Stimulated activated CD8-positive, alpha-beta memory T cell treated with anti-CD3 and anti-CD28 coated beads, Interleukin-7, amount 100 ng/mL, for 24 hours (primary cell): ENCODE data around the gene PAX7.
"Not testable (repeated sequence)": the region's sequence is repeated elsewhere in the genome, so short reads cannot be mapped to it uniquely, and the experiment has no call there.

Experiments used
- DNase-seq: peaks from one replicate; pipeline ENCODE4 v3.0.0-alpha.2; 2020; ENCODE audit warnings: low read depth

Gene PAX7

DNA sequence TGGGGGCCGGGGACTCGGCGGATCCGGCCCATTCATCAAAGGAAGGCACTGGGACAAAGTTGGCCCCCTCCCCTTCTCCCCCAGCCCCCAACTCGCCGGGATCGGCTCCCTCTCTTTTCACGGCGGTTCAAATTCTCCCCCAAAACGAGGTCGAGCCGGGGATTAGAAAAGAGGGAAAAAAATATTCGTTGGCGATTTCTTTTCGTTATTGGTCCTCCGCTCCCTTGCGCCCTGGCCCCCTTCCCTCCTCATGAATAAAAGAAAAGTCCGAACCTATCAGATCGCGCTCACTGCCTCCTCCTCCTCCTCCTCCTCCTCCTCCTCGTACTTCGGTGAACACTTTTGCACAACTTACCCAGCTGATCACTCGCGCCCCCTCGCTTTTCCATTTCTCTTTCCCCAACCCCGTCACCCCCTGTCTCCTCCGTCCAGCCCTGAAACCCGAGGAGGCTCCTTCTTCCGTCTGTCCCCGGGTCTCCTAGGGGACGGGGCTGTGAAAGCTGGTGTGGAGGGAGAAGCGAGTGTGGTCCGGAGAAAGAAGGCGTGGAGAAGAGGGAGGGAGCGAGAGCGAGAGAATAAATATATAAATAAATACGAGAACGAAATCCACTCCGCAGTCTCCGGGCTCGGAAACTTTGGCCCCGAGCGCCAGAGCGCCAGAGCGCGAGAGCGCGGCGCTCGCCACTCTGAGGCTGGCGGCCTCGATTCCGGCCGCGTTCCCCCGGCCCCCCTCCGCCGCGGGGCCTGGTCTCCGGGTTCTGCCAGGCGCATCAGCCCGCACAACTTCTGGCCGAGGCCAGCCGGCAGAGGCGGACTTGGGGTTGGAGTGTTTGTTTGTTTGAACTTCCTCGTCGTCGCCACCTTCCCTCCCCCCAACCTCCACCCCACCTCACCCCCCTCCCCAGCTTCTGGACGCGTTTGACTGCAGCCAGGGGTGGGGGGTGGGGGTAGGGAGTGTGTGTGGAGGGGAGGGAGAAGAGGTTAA is at the start of gene PAX7:
PAX7 (plus strand) TSS at position 336 of the 985 bp plus-strand sequence. CDS start 758 bp downstream, outside the sequence.
- DNase-seq = no peak

DNA sequence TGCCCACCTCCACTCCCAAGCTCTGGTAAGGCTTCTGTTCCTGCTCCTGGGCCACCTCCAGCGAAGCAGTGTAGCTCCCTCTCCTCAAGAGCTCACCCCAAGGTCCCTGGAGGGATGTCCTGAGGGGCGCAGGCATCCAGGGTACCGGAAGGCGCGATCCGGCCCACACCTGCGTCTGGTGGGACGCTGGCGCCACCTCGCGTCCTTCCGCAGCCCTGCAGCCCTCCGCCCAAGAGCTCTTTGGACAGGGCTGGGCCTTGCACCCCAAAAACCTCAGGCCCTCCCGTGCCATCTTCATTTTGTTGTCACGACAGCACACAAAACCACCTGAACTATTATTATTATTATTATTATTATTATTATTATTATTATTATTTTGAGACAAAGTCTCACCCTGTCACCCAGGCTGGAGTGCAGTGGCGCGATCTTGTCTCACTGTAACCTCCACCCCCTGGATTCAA is 49.2 kb upstream of the PAX7 start:
- peak; percentile 16 for DNase-seq

- DNase-seq = no peak
Observed at GRCh38 chr1:18582890-18583289, 47.8 kb upstream of the PAX7 start.

- DNase-seq = no peak
Observed at GRCh38 chr1:18583326-18583941, 47.2 kb upstream of the PAX7 start.

DNA sequence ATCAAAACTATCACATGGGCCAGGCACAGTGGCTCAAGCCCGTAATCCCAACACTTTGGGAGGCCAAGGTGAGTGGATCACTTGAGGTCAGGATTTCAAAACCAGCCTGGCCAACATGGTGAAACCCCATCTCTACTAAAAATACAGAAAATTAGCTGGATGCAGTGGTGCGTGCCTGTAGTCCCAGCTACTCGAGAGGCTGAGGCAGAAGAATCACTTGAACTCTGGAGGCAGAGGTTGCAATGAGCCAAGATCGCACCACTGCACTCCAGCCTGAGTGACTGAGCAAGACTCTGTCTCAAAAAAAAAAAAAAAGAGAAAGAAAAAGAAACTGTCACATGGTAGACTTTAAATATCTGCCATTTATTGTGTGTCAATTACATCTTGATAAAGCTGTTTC is 44.6 kb upstream of the PAX7 start:
- not testable (repeated sequence) for DNase-seq

GRCh38 chr1:18588093-18588492 is 42.6 kb upstream of the PAX7 start:
- DNase-seq = no peak

DNA sequence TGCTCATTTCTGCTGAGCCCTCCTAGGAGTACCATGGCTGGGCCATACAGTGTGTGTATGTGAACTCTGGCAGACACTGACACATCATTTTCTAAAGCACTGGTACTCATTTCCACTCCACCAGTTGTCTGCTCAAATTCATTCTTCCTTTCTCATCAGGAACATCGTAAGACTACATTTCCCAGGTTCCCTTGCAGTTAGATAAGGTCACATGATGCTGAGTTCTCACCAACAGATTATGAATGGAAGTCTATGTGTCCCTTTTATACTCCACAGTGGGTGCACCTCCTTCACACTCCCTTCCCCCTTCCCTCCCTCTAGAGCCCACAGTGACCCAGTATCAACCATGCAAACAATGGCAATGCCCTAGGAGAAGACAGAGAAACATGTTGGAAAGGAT is 38.3 kb upstream of the PAX7 start:
- DNase-seq = no peak

- peak; percentile 12 for DNase-seq
Observed at GRCh38 chr1:18597160-18598042, 33.2 kb upstream of the PAX7 start.

- DNase-seq = no peak
Observed at GRCh38 chr1:18599086-18599485, 31.6 kb upstream of the PAX7 start.

- no peak for DNase-seq
Observed at GRCh38 chr1:18599704-18600103, 30.9 kb upstream of the PAX7 start.

DNA sequence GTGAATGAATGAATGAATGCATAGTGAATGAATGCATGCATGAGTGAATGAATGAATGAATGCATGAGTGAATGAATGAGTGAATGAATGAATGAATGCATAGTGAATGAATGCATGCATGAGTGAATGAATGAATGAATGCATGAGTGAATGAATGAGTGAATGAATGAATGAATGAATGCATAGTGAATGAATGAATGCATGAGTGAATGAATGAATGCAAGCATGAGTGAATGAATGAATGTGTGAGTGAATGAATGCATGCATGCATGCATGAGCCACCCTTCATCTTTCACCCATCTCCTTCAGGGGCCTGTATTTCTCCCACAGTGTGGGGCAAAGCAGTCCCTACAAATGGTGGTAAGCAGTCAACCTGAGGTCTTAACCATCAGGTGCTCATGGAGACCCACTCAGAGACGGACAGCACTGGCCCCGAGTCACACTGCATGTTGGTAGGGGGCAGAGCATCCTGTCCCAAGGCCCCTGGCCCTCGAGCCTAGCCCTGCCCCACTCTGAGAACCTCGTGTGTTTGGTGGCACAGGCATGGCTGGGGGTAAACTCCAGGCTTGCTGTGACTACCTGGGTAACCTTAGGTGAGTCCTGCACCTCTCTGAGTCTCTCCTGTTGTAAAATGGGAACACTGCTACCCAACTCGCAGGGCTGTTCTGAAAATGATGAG is 28.0 kb upstream of the PAX7 start:
- DNase-seq = no peak

GRCh38 chr1:18603212-18603852 is 27.3 kb upstream of the PAX7 start:
- DNase-seq = no peak

DNA sequence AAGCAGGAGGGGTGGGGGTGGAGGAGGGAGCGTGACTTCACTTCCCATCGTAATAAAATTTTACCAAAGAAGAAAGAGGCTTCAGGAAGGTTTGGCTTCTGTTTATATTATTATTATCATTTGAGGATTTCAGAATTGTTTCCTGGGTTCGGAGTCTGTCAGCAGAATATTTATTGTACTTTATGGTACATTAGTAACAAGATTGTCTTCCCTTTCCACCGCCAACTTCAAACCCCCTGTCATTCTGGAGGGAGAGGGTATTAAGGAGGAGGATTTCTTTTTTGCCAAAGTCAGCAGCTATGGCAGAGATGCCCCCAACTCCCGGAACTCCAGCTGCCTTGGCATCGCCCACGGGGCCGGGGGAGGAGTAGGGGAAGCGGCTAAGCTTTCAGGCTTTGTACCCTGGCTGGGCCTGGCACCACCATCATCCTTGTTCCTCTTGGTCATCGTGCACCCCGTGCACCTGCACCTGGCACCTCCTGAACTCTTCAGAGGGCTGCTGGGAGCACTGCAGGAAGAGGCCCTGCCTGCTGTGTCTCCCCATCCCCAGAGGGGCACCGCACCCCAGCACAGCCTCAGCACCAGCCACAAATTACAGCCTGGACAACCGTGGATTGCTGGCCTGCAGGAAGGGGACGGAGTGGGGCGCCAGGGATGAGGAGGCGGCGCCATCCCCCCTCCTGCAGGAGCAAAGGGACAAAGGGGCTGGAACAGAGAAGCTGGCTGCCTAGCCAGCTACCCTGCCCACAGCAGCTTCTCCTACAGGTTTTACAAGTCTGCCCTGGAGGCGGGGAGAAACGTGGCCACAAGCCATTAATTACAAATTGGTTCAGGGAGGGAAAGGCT is 24.0 kb upstream of the PAX7 start:
- no peak for DNase-seq

GRCh38 chr1:18607289-18607760 is 23.3 kb upstream of the PAX7 start:
- DNase-seq = no peak

GRCh38 chr1:18608534-18608933 is 22.1 kb upstream of the PAX7 start:
- DNase-seq = no peak

GRCh38 chr1:18611311-18611710 is 19.3 kb upstream of the PAX7 start:
- no peak for DNase-seq

- no peak for DNase-seq
Observed at GRCh38 chr1:18612073-18612472, 18.6 kb upstream of the PAX7 start.

GRCh38 chr1:18614069-18614735 is 16.4 kb upstream of the PAX7 start:
- DNase-seq = no peak
